ENCODE data around the gene CERS2.
A peak's percentile ranks its signal among the peaks of the same experiment; 100 is the strongest.
"Not testable (repeated sequence)": the region's sequence is repeated elsewhere in the genome, so short reads cannot be mapped to it uniquely, and the experiment has no call there.

The CERS2 gene

GRCh38 chr1:150968491-150968890 is 6.1 kb downstream of the CERS2 start:
- DNase-seq: no peak

GRCh38 chr1:150967936-150968335 is 6.7 kb downstream of the CERS2 start:
- no peak for DNase-seq

- DNase-seq: no peak
These were observed 8.6 kb downstream of the CERS2 start for GRCh38 chr1:150966011-150966410.

GRCh38 chr1:150965605-150966004 is 9.0 kb downstream of the CERS2 start:
- DNase-seq: no peak

GRCh38 chr1:150964164-150964489 is 10.5 kb downstream of the CERS2 start:
- DNase-seq: no peak

- DNase-seq: no peak
These were observed 11.1 kb downstream of the CERS2 start for GRCh38 chr1:150963321-150964163.

GRCh38 chr1:150961756-150962155 is 12.9 kb downstream of the CERS2 start:
- no peak for DNase-seq

- no peak for DNase-seq
These were observed 14.0 kb downstream of the CERS2 start for GRCh38 chr1:150960646-150961045.

- no peak for DNase-seq
These were observed 17.0 kb downstream of the CERS2 start for GRCh38 chr1:150957666-150958065.

- no peak for DNase-seq
These were observed 19.4 kb downstream of the CERS2 start for GRCh38 chr1:150955280-150955679.

- no peak for DNase-seq
These were observed 19.9 kb downstream of the CERS2 start for GRCh38 chr1:150954708-150955107.

- no peak for DNase-seq
These were observed 29.8 kb downstream of the CERS2 start for GRCh38 chr1:150944856-150945255.

- no peak for DNase-seq
These were observed 42.9 kb downstream of the CERS2 start for GRCh38 chr1:150931773-150932172.

- not testable (repeated sequence) for DNase-seq
These were observed 45.9 kb downstream of the CERS2 start for GRCh38 chr1:150928775-150929174.

- no peak for DNase-seq
These were observed 46.3 kb downstream of the CERS2 start for GRCh38 chr1:150928286-150928685.

GRCh38 chr1:150927624-150928023 is 47.0 kb downstream of the CERS2 start:
- DNase-seq: no peak

GRCh38 chr1:150926097-150926741 is 48.4 kb downstream of the CERS2 start, which contains the start of gene SETDB1:
TSS of gene SETDB1 (plus strand) at chr1:150926363. CDS start at chr1:150927715, 1,352 bp downstream.
- peak; percentile 98 for DNase-seq

GRCh38 chr1:150925080-150925479 is 49.6 kb downstream of the CERS2 start:
- DNase-seq: peak; percentile 44

- peak; percentile 75 for DNase-seq
These were observed 52.1 kb downstream of the CERS2 start for GRCh38 chr1:150922519-150922975.

- DNase-seq: no peak
These were observed 57.2 kb downstream of the CERS2 start for GRCh38 chr1:150917387-150917786.
